ENCODE data around the gene HTR2A. TPM values are rescaled to one million over a fixed set of nuclear protein-coding genes. Genes with fewer than 3 reads are reported as not detected.

The HTR2A gene
- total RNA-seq, 1 experiment from 2014 or later: not detected

DNA sequence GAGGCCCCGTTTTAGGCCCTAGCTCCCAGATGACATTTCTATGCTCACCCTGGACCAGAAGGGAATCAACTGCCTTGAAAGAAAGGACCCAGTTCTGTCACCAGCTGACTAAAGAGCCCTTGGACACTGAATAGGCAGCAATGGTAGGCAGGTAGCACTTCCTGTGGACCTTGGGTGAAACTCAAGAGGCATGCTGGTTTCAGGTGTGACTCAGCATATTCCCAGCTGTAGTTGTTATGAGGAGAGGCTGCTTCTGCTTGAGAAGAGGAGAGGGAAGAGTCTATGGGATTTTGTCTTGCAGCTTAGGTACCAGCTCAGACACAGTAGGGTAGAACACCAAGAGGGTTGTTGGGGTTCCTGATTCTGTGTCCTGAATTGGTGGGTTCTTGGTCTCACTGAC lies 37.9 kb upstream of the HTR2A start:
- intact Hi-C loops (cut with micrococcal nuclease; ENCODE audit: unreplicated experiment): no loop called here
- Histone ChIP-seq H3K4me3 (ENCODE audit: low read depth in 2 of 2, low read length in 2 of 2) (no peak overlapping the region), H3K9me3 (ENCODE audit: control insufficient read depth, insufficient read depth, low read depth, low read length) (no peaks in the 10 kb centered on the region), H3K27ac (ENCODE audit: low read length) (no peak overlapping the region), H3K36me3 (ENCODE audit: control insufficient read depth, insufficient read depth, low read length) (no peaks in the 10 kb centered on the region), H3K27me3 (ENCODE audit: control insufficient read depth, insufficient read depth, low read length) (no peaks in the 10 kb centered on the region), H3K4me1 (ENCODE audit: control insufficient read depth, insufficient read depth, low read length) (no peaks in the 10 kb centered on the region)
- ChIA-PET CTCF (no interaction called here), POLR2A (no interaction called here)
- no peak for ATAC-seq
- in situ Hi-C loops (cut with HindIII; ENCODE audit: low pct_unique_long_range_greater_than_20kb, low sequenced_read_pairs): no loop called here
- no peak for DNase-seq (ENCODE audit: low read depth, low spot score)
- TF ChIP-seq, protein P1, sequence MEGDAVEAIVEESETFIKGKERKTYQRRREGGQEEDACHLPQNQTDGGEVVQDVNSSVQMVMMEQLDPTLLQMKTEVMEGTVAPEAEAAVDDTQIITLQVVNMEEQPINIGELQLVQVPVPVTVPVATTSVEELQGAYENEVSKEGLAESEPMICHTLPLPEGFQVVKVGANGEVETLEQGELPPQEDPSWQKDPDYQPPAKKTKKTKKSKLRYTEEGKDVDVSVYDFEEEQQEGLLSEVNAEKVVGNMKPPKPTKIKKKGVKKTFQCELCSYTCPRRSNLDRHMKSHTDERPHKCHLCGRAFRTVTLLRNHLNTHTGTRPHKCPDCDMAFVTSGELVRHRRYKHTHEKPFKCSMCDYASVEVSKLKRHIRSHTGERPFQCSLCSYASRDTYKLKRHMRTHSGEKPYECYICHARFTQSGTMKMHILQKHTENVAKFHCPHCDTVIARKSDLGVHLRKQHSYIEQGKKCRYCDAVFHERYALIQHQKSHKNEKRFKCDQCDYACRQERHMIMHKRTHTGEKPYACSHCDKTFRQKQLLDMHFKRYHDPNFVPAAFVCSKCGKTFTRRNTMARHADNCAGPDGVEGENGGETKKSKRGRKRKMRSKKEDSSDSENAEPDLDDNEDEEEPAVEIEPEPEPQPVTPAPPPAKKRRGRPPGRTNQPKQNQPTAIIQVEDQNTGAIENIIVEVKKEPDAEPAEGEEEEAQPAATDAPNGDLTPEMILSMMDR (IDR thresholded peaks at IDR 0.05): no peak
- no peak for TF ChIP-seq SIN3A (IDR thresholded peaks at IDR 0.05; ENCODE audit: borderline replicate concordance, insufficient read depth, low read depth, low read length)
- TF ChIP-seq, protein P2, sequence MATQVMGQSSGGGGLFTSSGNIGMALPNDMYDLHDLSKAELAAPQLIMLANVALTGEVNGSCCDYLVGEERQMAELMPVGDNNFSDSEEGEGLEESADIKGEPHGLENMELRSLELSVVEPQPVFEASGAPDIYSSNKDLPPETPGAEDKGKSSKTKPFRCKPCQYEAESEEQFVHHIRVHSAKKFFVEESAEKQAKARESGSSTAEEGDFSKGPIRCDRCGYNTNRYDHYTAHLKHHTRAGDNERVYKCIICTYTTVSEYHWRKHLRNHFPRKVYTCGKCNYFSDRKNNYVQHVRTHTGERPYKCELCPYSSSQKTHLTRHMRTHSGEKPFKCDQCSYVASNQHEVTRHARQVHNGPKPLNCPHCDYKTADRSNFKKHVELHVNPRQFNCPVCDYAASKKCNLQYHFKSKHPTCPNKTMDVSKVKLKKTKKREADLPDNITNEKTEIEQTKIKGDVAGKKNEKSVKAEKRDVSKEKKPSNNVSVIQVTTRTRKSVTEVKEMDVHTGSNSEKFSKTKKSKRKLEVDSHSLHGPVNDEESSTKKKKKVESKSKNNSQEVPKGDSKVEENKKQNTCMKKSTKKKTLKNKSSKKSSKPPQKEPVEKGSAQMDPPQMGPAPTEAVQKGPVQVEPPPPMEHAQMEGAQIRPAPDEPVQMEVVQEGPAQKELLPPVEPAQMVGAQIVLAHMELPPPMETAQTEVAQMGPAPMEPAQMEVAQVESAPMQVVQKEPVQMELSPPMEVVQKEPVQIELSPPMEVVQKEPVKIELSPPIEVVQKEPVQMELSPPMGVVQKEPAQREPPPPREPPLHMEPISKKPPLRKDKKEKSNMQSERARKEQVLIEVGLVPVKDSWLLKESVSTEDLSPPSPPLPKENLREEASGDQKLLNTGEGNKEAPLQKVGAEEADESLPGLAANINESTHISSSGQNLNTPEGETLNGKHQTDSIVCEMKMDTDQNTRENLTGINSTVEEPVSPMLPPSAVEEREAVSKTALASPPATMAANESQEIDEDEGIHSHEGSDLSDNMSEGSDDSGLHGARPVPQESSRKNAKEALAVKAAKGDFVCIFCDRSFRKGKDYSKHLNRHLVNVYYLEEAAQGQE (IDR thresholded peaks at IDR 0.05; ENCODE audit: insufficient read depth in 1 of 2, low read depth in 2 of 2, low read length in 1 of 2): no peak
- TF ChIP-seq POLR2AphosphoS5 (IDR thresholded peaks at IDR 0.05; ENCODE audit: low read depth, low read length): no peak
- TF ChIP-seq TCF7L2 (IDR thresholded peaks at IDR 0.05; ENCODE audit: low read depth, low read length): no peak
- no TSS peak for BruUV-seq (replicated peaks)

DNA sequence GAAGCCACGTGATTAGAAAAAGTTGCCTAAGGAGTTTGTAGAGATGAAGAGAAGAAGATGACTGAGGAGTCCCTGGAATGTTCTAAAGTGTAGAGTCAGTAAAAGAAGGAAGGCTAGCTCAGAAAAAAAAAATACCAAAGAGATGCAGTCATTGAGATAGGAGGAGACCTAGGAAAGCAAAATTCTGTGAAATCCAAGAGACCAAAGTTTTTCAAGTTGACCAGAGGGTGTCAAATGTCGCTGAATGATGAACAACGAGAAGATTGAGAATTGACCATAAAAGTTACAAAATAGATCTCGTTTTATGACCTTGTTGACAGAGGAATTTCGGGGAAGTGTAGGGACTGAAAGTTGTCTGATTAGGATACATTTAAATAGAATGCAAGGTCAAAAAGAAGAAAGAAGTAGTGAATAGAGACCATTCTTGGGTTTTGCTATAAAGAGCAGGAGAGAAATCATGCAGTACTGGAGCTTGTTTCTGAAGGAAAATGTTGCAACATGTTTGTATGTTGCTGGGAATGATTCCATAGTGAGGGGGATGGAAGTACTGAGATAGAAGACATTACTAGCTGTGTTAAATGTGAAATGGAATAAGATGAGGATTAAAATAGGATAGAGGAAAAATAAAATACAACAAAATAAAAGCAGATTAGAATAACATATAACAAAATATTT lies 30.2 kb upstream of the HTR2A start:
- no peaks in the 10 kb centered on the region for H3K36me3 ChIP-seq (ENCODE audit: control insufficient read depth, insufficient read depth, low read length)
- no TSS peak for BruUV-seq (replicated peaks)
- no peaks in the 10 kb centered on the region for H3K27me3 ChIP-seq (ENCODE audit: control insufficient read depth, insufficient read depth, low read length)
- DNase-seq (ENCODE audit: low read depth, low spot score) (no peak), ATAC-seq (no peak)
- no peak overlapping the region for H3K4me3 ChIP-seq (ENCODE audit: low read depth in 2 of 2, low read length in 2 of 2)
- ChIA-PET CTCF (no interaction called here), POLR2A (no interaction called here)
- intact Hi-C loops (cut with micrococcal nuclease; ENCODE audit: unreplicated experiment): no loop called here
- no peaks in the 10 kb centered on the region for H3K4me1 ChIP-seq (ENCODE audit: control insufficient read depth, insufficient read depth, low read length)
- H3K9me3 ChIP-seq (ENCODE audit: control insufficient read depth, insufficient read depth, low read depth, low read length): no peaks in the 10 kb centered on the region
- no peak overlapping the region for H3K27ac ChIP-seq (ENCODE audit: low read length)
- in situ Hi-C loops (cut with HindIII; ENCODE audit: low pct_unique_long_range_greater_than_20kb, low sequenced_read_pairs): no loop called here
- TF ChIP-seq, protein P1 (IDR thresholded peaks at IDR 0.05): no peak
